PC-3 (cell line): ENCODE measurements around the gene PRAMEF12. TPM values are rescaled to one million over a fixed set of nuclear protein-coding genes. Genes with fewer than 3 reads are reported as not detected.
A peak's percentile ranks its signal among the peaks of the same experiment; 100 is the strongest.

ENCODE experiments used
- ATAC-seq: fragments of 200-7000 bp; cut with Tn5 transposase; 2 replicates; pipeline ENCODE4 v1.9.1; 2020; ENCODE audit warnings: mild to moderate bottlenecking, moderate library complexity
- BruUV-seq: library from RNA; stranded (reverse); fragments of 400-500 nt; replicated peaks from 2 replicates; lab custom pipeline; 2021; lab: Mats Ljungman, UMichigan
- CTCF ChIA-PET: fragments of 300-600 bp; sonication (Branson Sonifier 250); formaldehyde crosslinking; loops from one replicate; lab custom pipeline; 2022; ENCODE audit warnings: antibody characterized with exemption; lab: Charles Lee
- POLR2A ChIA-PET: fragments of 300-600 bp; sonication (Branson Sonifier 250); formaldehyde crosslinking; loops from one replicate; lab custom pipeline; 2022; ENCODE audit warnings: antibody characterized with exemption; ENCODE audit not compliant: unreplicated experiment; lab: Charles Lee
- DNase-seq: peaks from one replicate; pipeline ENCODE4 v3.0.0-alpha.2; 2015
- H2AFZ ChIP-seq: fragments of 300-600 bp; sonication (generic); 2 replicates; pipeline ENCODE4 v1.6.0; 2016; ENCODE audit warnings: antibody characterized with exemption, low read length
- H3F3A ChIP-seq: fragments of 300-600 bp; sonication (generic); one replicate; pipeline ENCODE4 v1.6.0; 2017; ENCODE audit warnings: antibody characterized with exemption, low read length, control low read depth, mild to moderate bottlenecking; ENCODE audit not compliant: unreplicated experiment
- H3K27ac ChIP-seq: fragments of 300-600 bp; sonication (generic); 2 replicates; pipeline ENCODE4 v1.5.1; 2016; ENCODE audit warnings: mild to moderate bottlenecking, low read length
- H3K27me3 ChIP-seq: fragments of 300-600 bp; sonication (generic); 2 replicates; pipeline ENCODE4 v1.6.1; 2016; ENCODE audit warnings: low read length, mixed read lengths
- H3K36me3 ChIP-seq: fragments of 300-600 bp; sonication (generic); 2 replicates; pipeline ENCODE4 v1.6.1; 2016; ENCODE audit warnings: low read depth, mixed run types, low read length, mixed read lengths
- H3K4me1 ChIP-seq: fragments of 300-600 bp; sonication (generic); 2 replicates; pipeline ENCODE4 v1.5.1; 2016; ENCODE audit warnings: low read length; ENCODE audit not compliant: insufficient read depth
- H3K4me2 ChIP-seq: fragments of 300-600 bp; sonication (generic); 2 replicates; pipeline ENCODE4 v1.6.0; 2016; ENCODE audit warnings: low read length
- H3K4me3 ChIP-seq: fragments of 300-600 bp; sonication (generic); 2 replicates; pipeline ENCODE4 v1.5.1; 2016; ENCODE audit warnings: mild to moderate bottlenecking, low read length, mixed read lengths
- H3K79me2 ChIP-seq: fragments of 300-600 bp; sonication (generic); 2 replicates; pipeline ENCODE4 v1.6.1; 2017; ENCODE audit warnings: low read length, mixed read lengths
- H3K9ac ChIP-seq: fragments of 300-600 bp; sonication (generic); 2 replicates; pipeline ENCODE4 v1.6.0; 2016; ENCODE audit warnings: mild to moderate bottlenecking, low read length
- H3K9me2 ChIP-seq: fragments of 300-600 bp; sonication (generic); replicated peaks from 2 replicates; pipeline ENCODE4 v1.6.1; 2016; ENCODE audit warnings: mixed run types, low read length, mixed read lengths
- H3K9me3 ChIP-seq: fragments of 300-600 bp; sonication (generic); 2 replicates; pipeline ENCODE4 v1.6.1; 2016; ENCODE audit warnings: low read length, mixed read lengths
- H4K20me1 ChIP-seq: fragments of 300-600 bp; sonication (generic); 2 replicates; pipeline ENCODE4 v1.6.1; 2016; ENCODE audit warnings: low read length, mixed read lengths
- EZH2 ChIP-seq: fragments of 300-600 bp; sonication (generic); IDR thresholded peaks from one replicate; pipeline ENCODE4 v1.6.1; 2017; ENCODE audit warnings: antibody characterized with exemption, mild to moderate bottlenecking, low read length; ENCODE audit not compliant: unreplicated experiment
- EZH2phosphoT487 ChIP-seq: fragments of 300-600 bp; sonication (generic); IDR thresholded peaks from 2 replicates; pipeline ENCODE4 v1.6.1; 2018; ENCODE audit warnings: mild to moderate bottlenecking, antibody characterized with exemption, low read length, borderline replicate concordance
- intact Hi-C: fragments of 100-400 bp; cut with micrococcal nuclease; formaldehyde crosslinking; loops from 2 replicates; pipeline ENCODE4 v1.9.0; 2023
- total RNA-seq: library from RNA; depleted of rRNA; stranded (reverse); fragments of >200 nt; gene quantifications from 2 replicates; pipeline ENCODE4 v1.2.3, GENCODE V29; 2014
- TF ChIP-seq, protein P1 (sequence below): fragments of 300-600 bp; sonication (generic); conservative IDR thresholded peaks from 2 replicates; pipeline ENCODE4 v1.5.1; 2017; ENCODE audit warnings: antibody characterized with exemption, low read depth, mild to moderate bottlenecking, low read length

PRAMEF12 gene
- total RNA-seq, 1 experiment from 2014 or later = not detected

DNA sequence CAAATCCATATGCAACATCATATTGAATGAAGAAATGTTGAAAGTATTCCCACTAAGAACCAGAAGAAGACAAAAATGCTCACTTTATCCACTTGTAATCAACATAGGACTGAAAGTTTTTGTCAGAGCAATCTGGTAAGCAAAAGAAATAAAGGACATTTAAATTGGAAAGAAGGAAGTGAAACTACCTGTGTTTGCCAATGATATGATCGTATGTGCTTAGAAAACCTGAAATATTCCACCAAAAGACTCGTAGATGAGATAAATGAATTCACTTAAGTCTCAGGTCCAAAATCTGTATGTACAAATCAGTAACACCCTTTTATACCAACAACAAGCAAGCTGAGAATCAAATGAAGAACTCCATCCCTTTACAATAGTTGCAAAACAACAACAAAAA is 26.2 kb downstream of the PRAMEF12 start:
- no peak for DNase-seq
- CTCF ChIA-PET = no interaction called here
- no peak for ATAC-seq
- Histone ChIP-seq H2AFZ (no peak overlapping the region), H3K4me2 (no peak overlapping the region), H3K9me2 (no peaks in the 10 kb centered on the region), H3F3A (no peaks in the 10 kb centered on the region), H4K20me1 (no peaks in the 10 kb centered on the region), H3K27me3 (peaks cover 6% of the 10 kb centered on the region; the same call in 1 of the 2 replicates), H3K79me2 (no peaks in the 10 kb centered on the region), H3K4me3 (no peak overlapping the region), H3K9ac (no peak overlapping the region), H3K27ac (no peak overlapping the region), H3K36me3 (no peaks in the 10 kb centered on the region), H3K9me3 (no peaks in the 10 kb centered on the region), H3K4me1 (no peaks in the 10 kb centered on the region)
- BruUV-seq = no TSS peak
- POLR2A ChIA-PET = no interaction called here
- intact Hi-C loops = no loop called here
- TF ChIP-seq EZH2phosphoT487 = no peak
- TF ChIP-seq, protein P1, sequence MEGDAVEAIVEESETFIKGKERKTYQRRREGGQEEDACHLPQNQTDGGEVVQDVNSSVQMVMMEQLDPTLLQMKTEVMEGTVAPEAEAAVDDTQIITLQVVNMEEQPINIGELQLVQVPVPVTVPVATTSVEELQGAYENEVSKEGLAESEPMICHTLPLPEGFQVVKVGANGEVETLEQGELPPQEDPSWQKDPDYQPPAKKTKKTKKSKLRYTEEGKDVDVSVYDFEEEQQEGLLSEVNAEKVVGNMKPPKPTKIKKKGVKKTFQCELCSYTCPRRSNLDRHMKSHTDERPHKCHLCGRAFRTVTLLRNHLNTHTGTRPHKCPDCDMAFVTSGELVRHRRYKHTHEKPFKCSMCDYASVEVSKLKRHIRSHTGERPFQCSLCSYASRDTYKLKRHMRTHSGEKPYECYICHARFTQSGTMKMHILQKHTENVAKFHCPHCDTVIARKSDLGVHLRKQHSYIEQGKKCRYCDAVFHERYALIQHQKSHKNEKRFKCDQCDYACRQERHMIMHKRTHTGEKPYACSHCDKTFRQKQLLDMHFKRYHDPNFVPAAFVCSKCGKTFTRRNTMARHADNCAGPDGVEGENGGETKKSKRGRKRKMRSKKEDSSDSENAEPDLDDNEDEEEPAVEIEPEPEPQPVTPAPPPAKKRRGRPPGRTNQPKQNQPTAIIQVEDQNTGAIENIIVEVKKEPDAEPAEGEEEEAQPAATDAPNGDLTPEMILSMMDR = no peak
- TF ChIP-seq EZH2 = no peak

DNA sequence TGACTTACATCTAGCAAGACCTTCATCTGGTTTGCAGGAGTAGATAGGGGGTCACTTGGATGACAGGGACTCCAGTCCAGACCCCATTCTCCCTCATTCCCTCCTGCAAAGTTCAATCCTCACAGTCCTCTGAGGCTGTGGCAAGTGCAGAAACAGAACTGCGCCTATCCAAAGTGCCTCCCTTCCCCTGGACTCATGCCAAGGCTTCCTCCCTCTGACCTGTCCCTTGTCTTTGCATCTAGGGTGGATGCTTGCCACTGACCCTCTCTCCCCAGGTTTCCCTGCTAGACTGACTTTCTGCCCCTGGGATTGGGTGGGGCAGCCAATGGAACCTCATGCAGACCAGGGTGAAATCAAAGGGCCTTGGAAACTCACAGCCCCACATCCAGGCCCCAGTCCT is 36.4 kb downstream of the PRAMEF12 start:
- Histone ChIP-seq H3K9ac (no peak overlapping the region), H3K27ac (no peak overlapping the region), H3K4me1 (no peaks in the 10 kb centered on the region), H3K9me3 (no peaks in the 10 kb centered on the region), H3F3A (no peaks in the 10 kb centered on the region), H3K79me2 (no peaks in the 10 kb centered on the region), H3K9me2 (no peaks in the 10 kb centered on the region), H3K36me3 (no peaks in the 10 kb centered on the region), H3K4me2 (no peak overlapping the region), H3K27me3 (peaks cover 24% of the 10 kb centered on the region), H2AFZ (no peak overlapping the region), H3K4me3 (no peak overlapping the region), H4K20me1 (no peaks in the 10 kb centered on the region)
- ATAC-seq = no peak
- no TSS peak for BruUV-seq
- ChIA-PET CTCF (no interaction called here), POLR2A (no interaction called here)
- intact Hi-C loops = no loop called here
- no peak for DNase-seq
- TF ChIP-seq EZH2phosphoT487 (no peak), EZH2 (no peak)
- TF ChIP-seq, protein P1 = no peak

DNA sequence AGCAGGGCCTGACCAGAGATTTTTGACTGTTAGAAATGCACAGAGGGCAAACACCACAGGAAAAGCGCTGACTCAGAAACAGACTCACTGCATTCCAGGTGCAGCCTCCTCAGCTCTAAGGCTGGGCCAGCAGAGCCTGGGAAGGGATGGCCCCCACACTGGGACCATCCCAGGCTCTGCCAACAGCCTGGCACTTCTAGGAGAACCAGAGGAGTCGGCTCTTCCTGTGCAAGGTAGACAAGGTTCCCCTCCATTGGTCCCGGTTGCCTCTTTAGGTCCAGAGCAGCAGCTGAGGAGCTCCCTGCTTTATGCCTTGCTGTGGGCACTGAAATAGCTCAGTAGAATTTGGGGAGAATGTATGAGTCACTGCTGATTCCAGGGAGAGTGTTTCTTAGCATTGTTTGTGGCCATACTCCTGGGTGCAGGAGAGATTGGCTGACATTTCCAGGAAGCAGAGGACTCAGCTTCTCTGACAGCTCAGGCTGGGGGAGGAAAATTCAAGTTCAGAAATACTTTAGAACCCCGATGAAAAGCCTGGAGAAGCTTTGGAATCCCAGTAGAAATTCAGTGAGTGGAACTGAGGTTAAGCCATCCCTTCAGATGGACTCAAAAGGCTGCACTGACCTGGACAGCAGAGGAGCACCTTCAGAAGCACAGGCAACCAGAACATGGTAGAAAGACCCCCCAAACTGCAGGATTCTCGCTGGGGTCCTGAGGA is 37.3 kb downstream of the PRAMEF12 start:
- Histone ChIP-seq H3F3A (no peaks in the 10 kb centered on the region), H3K4me1 (no peaks in the 10 kb centered on the region), H3K9ac (no peak overlapping the region), H4K20me1 (no peaks in the 10 kb centered on the region), H3K27ac (no peak overlapping the region), H3K4me2 (no peak overlapping the region), H3K27me3 (peaks cover 24% of the 10 kb centered on the region), H3K9me2 (no peaks in the 10 kb centered on the region), H3K79me2 (no peaks in the 10 kb centered on the region), H3K36me3 (no peaks in the 10 kb centered on the region), H3K9me3 (no peaks in the 10 kb centered on the region), H2AFZ (no peak overlapping the region), H3K4me3 (no peak overlapping the region)
- BruUV-seq = no TSS peak
- TF ChIP-seq, protein P1 = no peak
- TF ChIP-seq EZH2phosphoT487 (no peak), EZH2 (no peak)
- intact Hi-C loops = no loop called here
- CTCF ChIA-PET = no interaction called here
- DNase-seq (peak; percentile 6), ATAC-seq (no peak)
- POLR2A ChIA-PET = no interaction called here
